GM12878 (cell line): ENCODE results near the gene MYOCD.

ENCODE experiments used
- CHD1 ChIP-seq: IDR thresholded peaks from 2 replicates; pipeline ENCODE4 v1.6.1; 2012; ENCODE audit warnings: low read depth, low read length, improper control_type of control experiment
- CTCF ChIP-seq, 3 experiments: IDR thresholded peaks in 2 of 3; conservative IDR thresholded peaks in 1 of 3; 2 replicates each; pipeline ENCODE4 v1.5.1; 2011; ENCODE audit warnings: low read depth in 3 of 3, low read length in 3 of 3, mild to moderate bottlenecking in 3 of 3, control low read depth in 2 of 3, moderate library complexity in 2 of 3, inconsistent platforms in 1 of 3, mixed read lengths in 1 of 3; ENCODE audit not compliant: control insufficient read depth in 2 of 3, insufficient read depth in 1 of 3; ENCODE audit errors: extremely low read depth in 1 of 3
- FOXM1 ChIP-seq: IDR thresholded peaks from 2 replicates; pipeline ENCODE4 v1.6.1; 2012; ENCODE audit warnings: low read depth, mild to moderate bottlenecking, inconsistent platforms, low read length, moderate library complexity
- HCFC1 ChIP-seq: fragments of 150-350 bp; IDR thresholded peaks from 2 replicates; pipeline ENCODE4 v1.6.1; 2014; ENCODE audit warnings: low read length
- MTA2 ChIP-seq: fragments of 450-650 bp; IDR thresholded peaks from 2 replicates; pipeline ENCODE4 v1.6.1; 2016; ENCODE audit warnings: low read depth, mild to moderate bottlenecking, moderate library complexity
- POLR2A ChIP-seq: IDR thresholded peaks from 2 replicates; pipeline ENCODE4 v1.6.1; 2011; ENCODE audit warnings: low read depth, mild to moderate bottlenecking, low read length
- STAT1 ChIP-seq: fragments of 450-650 bp; conservative IDR thresholded peaks from 2 replicates; pipeline ENCODE4 v1.6.1; 2014; ENCODE audit warnings: antibody characterized with exemption, mild to moderate bottlenecking
- YY1 ChIP-seq: IDR thresholded peaks from 2 replicates; pipeline ENCODE4 v1.6.1; 2011; ENCODE audit warnings: low read depth, mild to moderate bottlenecking, low read length
- TF ChIP-seq, protein P1 (sequence below): fragments of 450-650 bp; IDR thresholded peaks from 2 replicates; pipeline ENCODE4 v1.6.1; 2017; ENCODE audit warnings: mild to moderate bottlenecking

- TF ChIP-seq MTA2 (no peak), POLR2A (no peak), CTCF (IDR thresholded peaks at IDR 0.05 in 2 of 3, conservative IDR thresholded peaks at IDR 0.05 in 1 of 3; ENCODE audit: control insufficient read depth in 2 of 3, extremely low read depth in 1 of 3, insufficient read depth in 1 of 3, low read depth in 3 of 3, low read length in 3 of 3) (no peak), CHD1 (no peak), STAT1 (no peak), HCFC1 (no peak), YY1 (no peak), FOXM1 (no peak)
- TF ChIP-seq, protein P1, sequence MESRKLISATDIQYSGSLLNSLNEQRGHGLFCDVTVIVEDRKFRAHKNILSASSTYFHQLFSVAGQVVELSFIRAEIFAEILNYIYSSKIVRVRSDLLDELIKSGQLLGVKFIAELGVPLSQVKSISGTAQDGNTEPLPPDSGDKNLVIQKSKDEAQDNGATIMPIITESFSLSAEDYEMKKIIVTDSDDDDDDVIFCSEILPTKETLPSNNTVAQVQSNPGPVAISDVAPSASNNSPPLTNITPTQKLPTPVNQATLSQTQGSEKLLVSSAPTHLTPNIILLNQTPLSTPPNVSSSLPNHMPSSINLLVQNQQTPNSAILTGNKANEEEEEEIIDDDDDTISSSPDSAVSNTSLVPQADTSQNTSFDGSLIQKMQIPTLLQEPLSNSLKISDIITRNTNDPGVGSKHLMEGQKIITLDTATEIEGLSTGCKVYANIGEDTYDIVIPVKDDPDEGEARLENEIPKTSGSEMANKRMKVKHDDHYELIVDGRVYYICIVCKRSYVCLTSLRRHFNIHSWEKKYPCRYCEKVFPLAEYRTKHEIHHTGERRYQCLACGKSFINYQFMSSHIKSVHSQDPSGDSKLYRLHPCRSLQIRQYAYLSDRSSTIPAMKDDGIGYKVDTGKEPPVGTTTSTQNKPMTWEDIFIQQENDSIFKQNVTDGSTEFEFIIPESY, result no peak
These were observed 140.9 kb downstream of the MYOCD start for GRCh38 chr17:12806630-12807029.
